Right atrium auricular region (tissue), 2 donors: Measurements from ENCODE around the gene LGALS4. TPM values are rescaled to one million over a fixed set of nuclear protein-coding genes. Genes with fewer than 3 reads are reported as not detected.
"Not testable (repeated sequence)": the region's sequence is repeated elsewhere in the genome, so short reads cannot be mapped to it uniquely, and the experiment has no call there.

ENCODE experiments used
- DNase-seq: peaks from one replicate; pipeline ENCODE4 v3.0.0-alpha.2; 2019; ENCODE audit warnings: low spot score
- H3K27ac ChIP-seq, 2 donors: fragments of 200-600 bp; sonication (generic); 1 replicate in 1 of 2; 2 replicates in 1 of 2; pipeline ENCODE4 v1.5.1; 2016 to 2019
- H3K27me3 ChIP-seq, 2 donors: fragments of 200-600 bp; sonication (generic); one replicate each; pipeline versions ENCODE4 v1.5.1 to v1.6.0; 2017 to 2019
- H3K36me3 ChIP-seq: fragments of 200-600 bp; sonication (generic); one replicate; pipeline ENCODE4 v1.5.1; 2016
- H3K4me1 ChIP-seq, 2 donors: fragments of 200-600 bp; sonication (generic); one replicate each; pipeline versions ENCODE4 v1.5.1 to v1.6.0; 2017 to 2019
- H3K4me3 ChIP-seq, 2 donors: fragments of 200-600 bp; sonication (generic); 1 replicate in 1 of 2; 2 replicates in 1 of 2; pipeline ENCODE4 v1.5.1; 2017 to 2019; ENCODE audit warnings: mild to moderate bottlenecking in 1 of 2, moderate library complexity in 1 of 2
- H3K9me3 ChIP-seq, 2 donors: fragments of 200-600 bp; sonication (generic); one replicate each; pipeline ENCODE4 v1.5.1; 2019
- CTCF ChIP-seq, 2 donors: fragments of 200-600 bp; sonication (generic); IDR thresholded peaks; one replicate each; pipeline ENCODE4 v1.5.1; 2019; ENCODE audit warnings: antibody characterized with exemption in 2 of 2
- total RNA-seq, 2 donors: library from RNA; depleted of rRNA; stranded (reverse); fragments of >200 nt; gene quantifications; one replicate each; pipeline ENCODE4 v1.1.0, GENCODE V29; 2016

The LGALS4 gene
- total RNA-seq, 2 donors from 2014 or later = 0.67 TPM; not detected in 1

- Histone ChIP-seq H3K27me3 (no peaks in the 10 kb centered on the region), H3K4me1 (no peaks in the 10 kb centered on the region), H3K4me3 (no peak overlapping the region), H3K9me3 (no peaks in the 10 kb centered on the region), H3K27ac (no peak overlapping the region), H3K36me3 (no peaks in the 10 kb centered on the region)
- TF ChIP-seq CTCF (IDR thresholded peaks at IDR 0.05) = no peak
- no peak for DNase-seq
Observed at GRCh38 chr19:38786572-38787265, 26.0 kb downstream of the LGALS4 start.

GRCh38 chr19:38786061-38786460, 26.7 kb downstream of the LGALS4 start:
- H3K4me3 ChIP-seq, H3K27ac ChIP-seq, H3K9me3 ChIP-seq, H3K27me3 ChIP-seq, H3K4me1 ChIP-seq, H3K36me3 ChIP-seq, DNase-seq: not testable (repeated sequence)

GRCh38 chr19:38785187-38785699, 27.5 kb downstream of the LGALS4 start:
- no peak for DNase-seq
- Histone ChIP-seq H3K4me1 (no peaks in the 10 kb centered on the region), H3K27ac (no peak overlapping the region), H3K36me3 (no peaks in the 10 kb centered on the region), H3K4me3 (no peak overlapping the region), H3K27me3 (no peaks in the 10 kb centered on the region), H3K9me3 (no peaks in the 10 kb centered on the region)
- no peak for TF ChIP-seq CTCF (IDR thresholded peaks at IDR 0.05)

- TF ChIP-seq CTCF (IDR thresholded peaks at IDR 0.05) = no peak
- Histone ChIP-seq H3K4me3 (no peak overlapping the region), H3K27me3 (no peaks in the 10 kb centered on the region), H3K27ac (no peak overlapping the region), H3K36me3 (no peaks in the 10 kb centered on the region), H3K9me3 (no peaks in the 10 kb centered on the region), H3K4me1 (no peaks in the 10 kb centered on the region)
- DNase-seq = no peak
Observed at GRCh38 chr19:38784224-38784623, 28.5 kb downstream of the LGALS4 start.

- not testable (repeated sequence) for H3K36me3 ChIP-seq, H3K4me3 ChIP-seq, H3K27me3 ChIP-seq, H3K4me1 ChIP-seq, H3K9me3 ChIP-seq, H3K27ac ChIP-seq, DNase-seq
Observed at GRCh38 chr19:38782212-38782611, 30.5 kb downstream of the LGALS4 start.

- TF ChIP-seq CTCF (IDR thresholded peaks at IDR 0.05) = no peak
- H3K4me1 ChIP-seq = no peaks in the 10 kb centered on the region
- no peak for DNase-seq
- H3K9me3 ChIP-seq = no peaks in the 10 kb centered on the region
- H3K36me3 ChIP-seq = no peaks in the 10 kb centered on the region
- H3K4me3 ChIP-seq = no peak overlapping the region
- no peaks in the 10 kb centered on the region for H3K27me3 ChIP-seq
- H3K27ac ChIP-seq = no peak overlapping the region
Observed at GRCh38 chr19:38781058-38781457, 31.7 kb downstream of the LGALS4 start.

GRCh38 chr19:38780443-38780842, 32.3 kb downstream of the LGALS4 start:
- Histone ChIP-seq H3K27me3 (no peaks in the 10 kb centered on the region), H3K4me1 (no peaks in the 10 kb centered on the region), H3K27ac (no peak overlapping the region), H3K36me3 (no peaks in the 10 kb centered on the region), H3K9me3 (no peaks in the 10 kb centered on the region), H3K4me3 (no peak overlapping the region)
- no peak for DNase-seq
- TF ChIP-seq CTCF (IDR thresholded peaks at IDR 0.05) = no peak
